ENCODE measurements around the gene CCND1.
"Not testable (repeated sequence)": the region's sequence is repeated elsewhere in the genome, so short reads cannot be mapped to it uniquely, and the experiment has no call there.

The CCND1 gene

DNA sequence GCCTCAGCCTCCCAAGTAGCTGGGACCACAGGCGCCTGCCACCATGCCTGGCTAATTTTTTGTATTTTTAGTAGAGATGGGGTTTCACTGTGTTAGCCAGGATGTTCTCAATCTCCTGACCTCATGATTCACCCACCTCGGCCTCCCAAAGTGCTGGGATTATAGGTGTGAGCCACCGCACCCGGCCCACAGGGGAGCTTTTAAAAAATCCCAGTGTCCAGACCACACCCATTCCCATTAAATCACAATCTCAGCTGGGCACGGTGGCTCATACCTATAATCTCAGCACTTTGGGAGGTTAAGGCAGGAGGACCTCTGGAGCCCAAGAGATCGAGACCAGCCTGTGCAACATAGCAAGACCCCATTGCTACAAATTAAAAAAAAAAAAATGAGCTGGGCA is 55.0 kb downstream of the CCND1 start:
- not testable (repeated sequence) for DNase-seq

DNA sequence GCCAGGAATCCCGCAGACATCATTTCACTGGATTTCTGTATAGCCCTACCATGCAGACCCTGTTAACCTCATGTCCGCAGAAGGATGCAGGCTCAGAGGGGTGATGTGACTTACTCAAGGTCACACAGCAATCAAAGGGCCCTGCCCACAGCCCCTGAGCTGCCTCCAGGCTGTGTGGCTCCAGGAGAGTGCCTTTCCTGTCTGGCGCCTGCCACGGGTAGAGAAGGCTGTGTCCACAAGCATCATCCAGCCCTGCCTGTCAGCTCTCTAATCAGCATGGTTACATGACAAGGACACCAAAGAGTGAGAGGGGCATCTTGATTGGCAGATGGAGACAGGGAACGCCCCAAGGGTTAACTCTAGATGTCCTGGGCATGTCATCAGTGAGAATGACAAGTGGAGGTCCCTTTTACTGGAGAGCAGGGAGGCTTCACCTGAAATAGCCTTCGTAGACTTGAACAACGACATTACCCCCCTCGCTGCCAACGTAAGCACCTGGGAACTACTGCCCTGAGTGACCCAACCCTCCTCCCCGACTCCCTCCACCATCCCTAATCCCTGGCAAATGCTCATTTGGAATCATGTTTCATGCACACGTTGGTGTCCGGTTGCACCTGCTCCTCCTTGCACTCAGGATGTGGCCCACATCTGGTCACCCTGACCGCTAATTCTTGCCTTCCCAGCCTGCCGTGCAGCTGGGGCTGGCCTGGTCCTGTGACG is 56.0 kb downstream of the CCND1 start:
- no peak for DNase-seq

DNA sequence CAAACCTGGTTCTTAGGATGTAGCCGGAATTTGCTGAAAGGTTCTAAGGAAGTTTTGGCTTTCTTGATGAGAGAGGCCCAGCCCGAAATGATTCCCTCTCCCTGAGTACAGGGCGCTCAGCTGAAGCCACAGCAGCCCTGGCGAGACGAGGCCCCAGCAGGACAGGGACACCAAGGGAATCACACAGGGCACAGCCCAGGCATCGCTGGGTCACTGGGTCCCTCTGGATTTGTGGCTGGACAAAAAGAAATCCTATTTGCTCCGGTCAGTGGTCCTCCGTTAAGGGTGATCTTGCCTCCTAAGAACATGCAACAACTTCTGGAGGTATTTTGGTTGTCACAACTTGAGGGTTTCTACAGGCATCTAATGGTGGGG is 56.5 kb downstream of the CCND1 start:
- no peak for DNase-seq

DNA sequence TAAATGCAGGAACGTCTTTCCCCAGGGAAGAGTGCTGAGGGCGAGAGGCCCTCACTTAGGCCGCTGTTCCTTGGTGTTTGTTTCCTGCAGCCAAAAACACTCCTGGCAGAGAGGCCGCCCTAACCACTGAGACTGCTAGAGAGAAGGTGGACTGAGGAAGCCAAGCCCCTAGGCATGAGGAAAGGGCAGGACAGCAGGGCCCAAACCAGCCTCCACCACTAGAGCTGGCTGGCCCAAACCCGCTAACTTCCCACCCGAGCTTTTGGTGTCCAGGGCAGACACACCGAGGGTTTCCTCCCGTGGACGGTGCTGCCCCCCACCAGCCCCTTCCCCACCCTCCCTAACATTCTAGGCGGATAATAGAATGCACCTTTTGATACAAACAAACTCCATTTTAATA is 56.9 kb downstream of the CCND1 start:
- DNase-seq, result no peak

DNA sequence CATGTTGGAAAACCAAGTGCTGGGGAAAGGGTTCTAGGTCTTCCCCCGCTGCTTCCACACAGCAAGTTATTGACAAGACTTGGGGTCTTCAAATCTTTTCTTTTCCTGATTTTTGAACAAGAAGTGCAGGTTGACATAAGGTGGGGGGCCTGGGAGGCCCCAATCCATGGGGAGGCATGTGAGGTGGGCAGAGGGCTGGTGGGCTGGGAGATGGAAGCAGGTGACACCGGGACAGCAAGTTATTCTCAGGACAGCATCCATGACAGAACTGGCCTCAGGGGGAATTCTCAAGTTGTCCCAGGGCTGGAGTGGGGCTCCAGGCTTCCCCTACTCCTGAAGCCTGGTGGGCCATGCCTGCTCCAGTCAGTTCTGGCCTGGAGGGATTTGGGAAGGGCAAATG is 57.4 kb downstream of the CCND1 start:
- no peak for DNase-seq

DNA sequence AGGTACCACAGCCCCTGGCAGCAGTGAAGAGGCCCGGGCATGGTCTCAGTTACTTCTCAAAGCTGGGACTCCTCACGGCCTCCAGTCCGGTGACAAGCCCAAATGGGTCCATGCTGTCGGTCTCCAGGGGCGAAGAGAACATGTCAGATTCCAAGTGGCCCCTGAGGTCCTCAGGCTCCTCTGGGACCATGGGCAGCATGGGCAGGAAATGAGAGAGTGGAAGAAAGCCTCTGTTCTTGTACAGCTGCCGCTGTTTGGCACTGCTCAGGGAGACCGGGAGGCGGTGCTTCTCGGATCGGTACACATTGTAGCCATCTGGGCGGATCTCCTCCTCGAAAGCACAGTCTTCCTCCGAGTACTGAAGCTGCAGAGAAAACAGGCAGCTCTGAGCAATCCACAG is 58.3 kb downstream of the CCND1 start:
- no peak for DNase-seq

DNA sequence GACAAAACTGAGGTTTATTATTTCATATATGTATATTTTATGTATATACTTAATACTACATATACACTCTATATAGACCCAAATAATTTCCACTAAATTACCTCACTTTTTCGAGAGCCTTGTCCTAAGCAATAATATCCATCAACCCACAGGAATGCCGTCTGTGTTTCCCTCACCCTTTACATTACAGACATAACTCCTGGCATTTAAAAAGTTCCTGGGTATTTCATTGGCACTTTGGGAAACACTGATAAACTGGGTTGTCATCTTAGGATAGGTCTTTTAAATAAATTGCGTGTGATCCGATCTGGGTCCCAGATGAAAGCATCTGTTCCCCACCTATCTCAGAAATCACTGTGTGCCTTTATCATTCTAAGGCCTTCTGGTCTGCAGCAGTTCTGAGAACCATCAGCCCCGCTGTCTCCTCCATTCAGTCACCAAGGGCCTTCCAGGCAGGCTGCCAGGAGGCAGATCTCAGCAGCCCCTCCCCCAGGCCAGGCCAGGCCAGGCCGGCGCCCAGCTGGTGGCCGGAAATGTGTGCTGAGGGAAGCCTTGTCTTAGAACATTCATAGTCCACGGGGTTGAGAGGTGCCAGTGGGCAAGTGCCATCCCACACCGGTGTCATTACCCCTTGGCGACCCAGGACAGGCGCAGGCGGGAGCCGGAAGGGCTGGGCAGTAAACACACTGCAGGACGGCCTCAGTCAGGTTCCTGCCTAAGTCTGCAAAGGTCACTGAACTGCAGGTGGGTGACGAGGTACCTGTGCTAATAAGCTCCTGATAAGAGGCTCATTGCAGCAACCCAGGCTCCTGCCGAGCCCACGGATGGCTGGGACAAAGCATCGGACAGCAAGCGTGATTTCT is 59.6 kb downstream of the CCND1 start:
- no peak for DNase-seq

DNA sequence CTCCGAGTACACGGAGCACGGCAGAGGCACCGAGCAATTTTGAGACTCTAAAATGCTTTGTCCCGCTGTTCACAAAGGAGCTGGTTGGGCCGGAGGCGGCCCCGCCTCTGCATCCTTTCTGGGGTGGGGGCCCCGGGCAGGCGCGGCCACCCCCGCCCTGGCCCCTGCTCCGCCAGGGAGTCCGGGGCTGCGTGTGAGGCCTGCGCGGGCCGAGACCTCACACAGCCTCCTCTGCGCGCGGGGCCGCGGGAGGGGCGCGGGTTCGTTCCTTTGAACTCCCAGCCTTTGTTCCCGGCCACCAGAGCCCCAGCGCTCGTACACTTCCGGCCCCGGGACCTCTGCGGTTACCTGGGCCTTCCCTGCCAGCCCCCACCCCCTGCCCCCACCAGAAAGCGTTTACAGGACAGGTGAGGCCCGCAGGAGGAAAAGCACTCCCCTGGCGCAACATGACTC is 61.3 kb downstream of the CCND1 start:
- no peak for DNase-seq

DNA sequence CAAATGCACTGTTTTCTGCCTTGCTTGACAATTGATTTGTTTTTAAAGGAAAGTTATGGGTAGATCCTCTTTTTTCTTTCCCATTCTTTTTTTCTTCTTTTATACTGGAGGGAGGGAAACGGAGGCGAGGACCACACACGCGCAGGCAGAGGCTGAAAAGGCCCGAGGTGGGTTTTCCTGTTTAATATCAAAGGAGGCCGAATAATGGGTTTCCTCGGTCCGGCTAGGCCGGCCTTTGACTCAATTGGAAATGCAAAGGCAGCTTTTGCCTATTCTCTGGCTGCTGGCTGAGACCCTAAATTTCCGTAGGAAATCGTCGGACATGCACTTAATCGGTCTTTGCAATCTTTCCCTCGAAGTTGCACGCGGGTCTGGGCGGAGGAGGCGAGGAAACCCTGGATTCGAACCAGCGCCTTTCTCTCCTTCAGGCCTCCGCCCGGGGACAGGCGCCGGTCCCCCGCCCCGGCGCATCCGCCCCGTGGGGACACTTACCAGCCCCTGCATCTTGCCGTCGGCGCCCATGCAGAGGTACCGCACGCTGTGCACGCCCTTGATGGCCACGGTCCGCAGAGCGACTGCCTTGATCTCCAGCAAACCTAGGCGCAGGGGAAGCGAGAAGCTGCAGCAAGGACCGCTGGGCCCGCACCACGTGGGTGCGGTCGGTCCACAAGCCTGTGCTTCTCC is 62.0 kb downstream of the CCND1 start:
- DNase-seq, result no peak

DNA sequence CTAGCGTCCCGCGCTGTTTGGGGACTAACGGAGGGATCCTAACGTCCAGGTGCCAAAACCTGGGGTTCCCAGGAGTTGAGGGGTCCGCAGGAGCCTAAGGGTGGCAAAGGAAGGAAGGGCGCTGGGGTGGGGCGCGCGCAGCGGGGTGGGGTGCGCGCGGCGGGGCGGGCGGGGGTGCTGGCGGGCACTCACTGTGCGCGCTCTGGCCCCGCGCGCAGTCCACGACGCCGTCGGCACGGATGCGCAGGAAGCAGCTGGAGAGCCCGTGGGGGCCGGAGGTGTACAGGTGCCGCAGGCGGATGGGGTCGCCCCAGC is 62.5 kb downstream of the CCND1 start:
- no peak for DNase-seq
